Vagina (tissue), 2 donors: Measurements from ENCODE around the gene CORIN. TPM values are rescaled to one million over a fixed set of nuclear protein-coding genes. Genes with fewer than 3 reads are reported as not detected.

Experiments used
- DNase-seq, 2 donors: peaks; one replicate each; pipeline ENCODE4 v3.0.0-alpha.2; 2017; ENCODE audit errors: extremely low spot score in 2 of 2
- H3K27ac ChIP-seq: fragments of 200-600 bp; sonication (generic); one replicate; pipeline ENCODE4 v1.5.1; 2019
- H3K27me3 ChIP-seq: fragments of 200-600 bp; sonication (generic); one replicate; pipeline ENCODE4 v1.5.1; 2019
- H3K36me3 ChIP-seq, 2 donors: fragments of 200-600 bp; sonication (generic); one replicate each; pipeline ENCODE4 v1.5.1; 2017 to 2019
- H3K4me1 ChIP-seq: fragments of 200-600 bp; sonication (generic); one replicate; pipeline ENCODE4 v1.5.1; 2019
- H3K4me3 ChIP-seq, 2 donors: fragments of 200-600 bp; sonication (generic); 1 replicate in 1 of 2; 2 replicates in 1 of 2; pipeline ENCODE4 v1.5.1; 2016 to 2019
- H3K9me3 ChIP-seq: fragments of 200-600 bp; sonication (generic); one replicate; pipeline ENCODE4 v1.5.1; 2019
- POLR2A ChIP-seq, 2 donors: fragments of 450-650 bp; IDR thresholded peaks; one replicate each; pipeline ENCODE4 v1.6.1; 2017; ENCODE audit warnings: antibody characterized with exemption in 2 of 2, mild to moderate bottlenecking in 2 of 2, moderate library complexity in 2 of 2
- POLR2AphosphoS5 ChIP-seq, 2 donors: sonication (generic); formaldehyde crosslinking; IDR thresholded peaks; one replicate each; pipeline ENCODE4 v1.9.0; 2017; ENCODE audit warnings: antibody characterized with exemption in 2 of 2, mild to moderate bottlenecking in 2 of 2, low read depth in 1 of 2; ENCODE audit not compliant: insufficient read depth in 1 of 2
- intact Hi-C: fragments of 100-400 bp; cut with DNase I; formaldehyde crosslinking; loops from one replicate; pipeline ENCODE4 v1.15.1; 2023
- total RNA-seq: library from RNA; depleted of rRNA; stranded (reverse); fragments of >200 nt; gene quantifications from one replicate; pipeline ENCODE4 v1.2.3, GENCODE V29; 2016
- TF ChIP-seq, protein P1 (sequence below), 3 experiments: fragments of 450-650 bp in 2 of 3; fragments of 200-600 bp in 1 of 3; sonication (generic) in 1 of 3; IDR thresholded peaks; one replicate each; pipeline ENCODE4 v1.5.1; 2017 to 2019; ENCODE audit warnings: antibody characterized with exemption in 3 of 3, mild to moderate bottlenecking in 2 of 3, moderate library complexity in 2 of 3

The CORIN gene
- total RNA-seq, 1 donor from 2014 or later, result 5.4 TPM

DNA sequence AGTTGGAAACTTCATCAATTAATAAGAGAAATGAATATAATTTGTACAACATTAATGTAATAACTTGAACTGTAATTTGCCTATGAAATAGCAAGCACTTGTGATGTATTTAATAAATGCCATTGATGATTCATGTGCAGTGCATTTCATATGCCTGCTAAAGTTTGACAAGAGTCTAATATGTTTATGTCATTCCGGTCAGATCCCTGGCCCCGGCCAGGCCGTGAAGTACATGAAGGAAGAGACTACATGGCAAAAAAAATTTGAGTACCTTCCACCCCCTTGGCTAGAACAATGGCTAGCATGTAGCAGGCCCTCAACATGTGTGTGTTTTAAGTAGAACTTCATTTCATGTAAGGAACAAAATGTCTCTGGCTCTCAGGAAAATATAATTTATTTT is 191.5 kb downstream of the CORIN start:
- Histone ChIP-seq H3K4me3 (no peak overlapping the region), H3K36me3 (no peaks in the 10 kb centered on the region), H3K27ac (no peak overlapping the region), H3K9me3 (no peaks in the 10 kb centered on the region), H3K27me3 (no peaks in the 10 kb centered on the region), H3K4me1 (peaks cover 7% of the 10 kb centered on the region)
- TF ChIP-seq POLR2A (IDR thresholded peaks at IDR 0.05), result no peak
- TF ChIP-seq, protein P1, sequence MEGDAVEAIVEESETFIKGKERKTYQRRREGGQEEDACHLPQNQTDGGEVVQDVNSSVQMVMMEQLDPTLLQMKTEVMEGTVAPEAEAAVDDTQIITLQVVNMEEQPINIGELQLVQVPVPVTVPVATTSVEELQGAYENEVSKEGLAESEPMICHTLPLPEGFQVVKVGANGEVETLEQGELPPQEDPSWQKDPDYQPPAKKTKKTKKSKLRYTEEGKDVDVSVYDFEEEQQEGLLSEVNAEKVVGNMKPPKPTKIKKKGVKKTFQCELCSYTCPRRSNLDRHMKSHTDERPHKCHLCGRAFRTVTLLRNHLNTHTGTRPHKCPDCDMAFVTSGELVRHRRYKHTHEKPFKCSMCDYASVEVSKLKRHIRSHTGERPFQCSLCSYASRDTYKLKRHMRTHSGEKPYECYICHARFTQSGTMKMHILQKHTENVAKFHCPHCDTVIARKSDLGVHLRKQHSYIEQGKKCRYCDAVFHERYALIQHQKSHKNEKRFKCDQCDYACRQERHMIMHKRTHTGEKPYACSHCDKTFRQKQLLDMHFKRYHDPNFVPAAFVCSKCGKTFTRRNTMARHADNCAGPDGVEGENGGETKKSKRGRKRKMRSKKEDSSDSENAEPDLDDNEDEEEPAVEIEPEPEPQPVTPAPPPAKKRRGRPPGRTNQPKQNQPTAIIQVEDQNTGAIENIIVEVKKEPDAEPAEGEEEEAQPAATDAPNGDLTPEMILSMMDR (IDR thresholded peaks at IDR 0.05), result no peak
- TF ChIP-seq POLR2AphosphoS5 (IDR thresholded peaks at IDR 0.05; ENCODE audit: insufficient read depth in 1 of 2, low read depth in 1 of 2), result no peak
- DNase-seq, result no peak
- intact Hi-C loops, result no loop called here

- DNase-seq, result no peak
- Histone ChIP-seq H3K9me3 (no peaks in the 10 kb centered on the region), H3K4me3 (no peak overlapping the region), H3K27me3 (no peaks in the 10 kb centered on the region), H3K4me1 (peaks cover 7% of the 10 kb centered on the region), H3K36me3 (no peaks in the 10 kb centered on the region), H3K27ac (no peak overlapping the region)
- TF ChIP-seq, protein P1 (IDR thresholded peaks at IDR 0.05), result no peak
- TF ChIP-seq POLR2AphosphoS5 (IDR thresholded peaks at IDR 0.05; ENCODE audit: insufficient read depth in 1 of 2, low read depth in 1 of 2) (no peak), POLR2A (IDR thresholded peaks at IDR 0.05) (no peak)
- intact Hi-C loops, result no loop called here
These were observed 194.0 kb downstream of the CORIN start for GRCh38 chr4:47643845-47644244.

- Histone ChIP-seq H3K27me3 (no peaks in the 10 kb centered on the region), H3K9me3 (no peaks in the 10 kb centered on the region), H3K36me3 (no peaks in the 10 kb centered on the region), H3K4me1 (peaks cover 7% of the 10 kb centered on the region), H3K4me3 (no peak overlapping the region), H3K27ac (no peak overlapping the region)
- TF ChIP-seq POLR2A (IDR thresholded peaks at IDR 0.05), result no peak
- no peak for TF ChIP-seq POLR2AphosphoS5 (IDR thresholded peaks at IDR 0.05; ENCODE audit: insufficient read depth in 1 of 2, low read depth in 1 of 2)
- TF ChIP-seq, protein P1 (IDR thresholded peaks at IDR 0.05), result no peak
- DNase-seq, result no peak
- intact Hi-C loops, result no loop called here
These were observed 194.7 kb downstream of the CORIN start for GRCh38 chr4:47642985-47643760.

DNA sequence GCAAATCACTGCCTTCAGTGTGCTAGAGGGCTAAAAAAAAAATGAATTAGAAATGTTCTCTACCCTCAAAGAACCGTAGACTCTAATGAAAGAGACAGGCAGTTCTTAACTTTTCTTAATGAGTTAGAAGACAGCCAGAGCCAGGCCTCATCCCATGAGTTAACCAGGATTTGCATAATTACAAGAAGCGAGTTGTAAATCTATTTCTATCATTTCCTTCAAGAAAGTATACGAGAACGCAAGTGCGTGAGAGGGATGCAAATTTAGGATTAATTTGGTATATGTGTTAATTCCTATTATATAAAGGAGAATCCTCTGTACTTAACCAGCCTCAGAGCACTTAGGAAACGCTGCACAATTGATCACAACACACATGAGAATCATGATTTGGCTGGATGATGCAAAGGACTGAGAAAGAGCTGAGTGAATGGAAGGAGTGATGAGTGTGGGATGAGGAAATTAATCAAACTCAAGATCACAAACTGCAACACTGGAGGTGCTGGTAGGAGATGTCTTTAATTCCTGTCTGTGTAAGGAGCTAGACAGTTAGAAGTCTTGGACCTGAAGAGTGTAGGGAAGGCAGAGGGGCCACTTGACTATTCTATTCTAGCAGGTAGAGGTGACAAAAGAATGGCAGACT is 195.6 kb downstream of the CORIN start:
- Histone ChIP-seq H3K4me1 (peaks cover 7% of the 10 kb centered on the region), H3K4me3 (no peak overlapping the region), H3K9me3 (no peaks in the 10 kb centered on the region), H3K36me3 (no peaks in the 10 kb centered on the region), H3K27me3 (no peaks in the 10 kb centered on the region), H3K27ac (no peak overlapping the region)
- intact Hi-C loops, result no loop called here
- DNase-seq, result no peak
- no peak for TF ChIP-seq POLR2AphosphoS5 (IDR thresholded peaks at IDR 0.05; ENCODE audit: insufficient read depth in 1 of 2, low read depth in 1 of 2)
- TF ChIP-seq, protein P1 (IDR thresholded peaks at IDR 0.05), result no peak
- TF ChIP-seq POLR2A (IDR thresholded peaks at IDR 0.05), result no peak

- Histone ChIP-seq H3K4me3 (no peak overlapping the region), H3K27ac (no peak overlapping the region), H3K36me3 (no peaks in the 10 kb centered on the region), H3K9me3 (no peaks in the 10 kb centered on the region), H3K27me3 (no peaks in the 10 kb centered on the region), H3K4me1 (peaks cover 7% of the 10 kb centered on the region)
- no peak for TF ChIP-seq POLR2A (IDR thresholded peaks at IDR 0.05)
- TF ChIP-seq, protein P1 (IDR thresholded peaks at IDR 0.05), result no peak
- TF ChIP-seq POLR2AphosphoS5 (IDR thresholded peaks at IDR 0.05; ENCODE audit: insufficient read depth in 1 of 2, low read depth in 1 of 2), result no peak
- no peak for DNase-seq
- intact Hi-C loops, result no loop called here
These were observed 196.1 kb downstream of the CORIN start for GRCh38 chr4:47641755-47642154.
